Breast epithelium (tissue), 4 donors: Measurements from ENCODE around the gene SELENOH. TPM values are rescaled to one million over a fixed set of nuclear protein-coding genes. Genes with fewer than 3 reads are reported as not detected.

ENCODE experiments used
- DNase-seq, 2 donors: peaks; one replicate each; pipeline ENCODE4 v3.0.0-alpha.2; 2019; ENCODE audit warnings: low spot score in 2 of 2
- H3K27ac ChIP-seq, 2 donors: fragments of 200-600 bp; sonication (generic) in 1 of 2; one replicate each; pipeline ENCODE4 v1.5.1; 2016 to 2019; ENCODE audit warnings: mild to moderate bottlenecking in 1 of 2
- H3K27me3 ChIP-seq, 2 donors: fragments of 200-600 bp; sonication (generic) in 1 of 2; one replicate each; pipeline versions ENCODE4 v1.5.1 to v1.6.0; 2017 to 2019; ENCODE audit warnings: control low read depth in 1 of 2, mild to moderate bottlenecking in 1 of 2
- H3K36me3 ChIP-seq: fragments of 200-600 bp; one replicate; pipeline ENCODE4 v1.5.1; 2019
- H3K4me1 ChIP-seq, 2 donors: fragments of 200-600 bp; sonication (generic); one replicate each; pipeline ENCODE4 v1.5.1; 2016 to 2019; ENCODE audit warnings: control low read depth in 1 of 2
- H3K4me3 ChIP-seq, 3 donors: fragments of 200-600 bp; sonication (generic); 1 replicate in 2 of 3; 2 replicates in 1 of 3; pipeline ENCODE4 v1.5.1; 2016 to 2019; ENCODE audit warnings: mild to moderate bottlenecking in 3 of 3, moderate library complexity in 2 of 3
- H3K9me3 ChIP-seq, 2 donors: fragments of 200-600 bp; sonication (generic) in 1 of 2; one replicate each; pipeline ENCODE4 v1.5.1; 2016 to 2019; ENCODE audit warnings: control low read depth in 1 of 2
- POLR2A ChIP-seq: fragments of 450-650 bp; IDR thresholded peaks from one replicate; pipeline ENCODE4 v1.6.1; 2016; ENCODE audit warnings: antibody characterized with exemption, mild to moderate bottlenecking, moderate library complexity
- POLR2AphosphoS5 ChIP-seq, 3 donors: sonication (generic); formaldehyde crosslinking; IDR thresholded peaks; one replicate each; pipeline ENCODE4 v1.6.1; 2017; ENCODE audit warnings: antibody characterized with exemption in 3 of 3
- intact Hi-C: fragments of 100-400 bp; cut with DNase I; formaldehyde crosslinking; loops from one replicate; pipeline ENCODE4 v1.15.1; 2023; ENCODE audit warnings: low total_unique reads
- total RNA-seq, 3 donors: library from RNA; depleted of rRNA; stranded (reverse); fragments of >200 nt; gene quantifications; one replicate each; pipeline ENCODE4 v1.1.0, GENCODE V29; 2016
- TF ChIP-seq, protein P1 (sequence below), 3 donors: fragments of 450-650 bp; IDR thresholded peaks; one replicate each; pipeline ENCODE4 v1.5.1; 2016 to 2017; ENCODE audit warnings: antibody characterized with exemption in 3 of 3, mild to moderate bottlenecking in 3 of 3, moderate library complexity in 3 of 3

Gene SELENOH
- total RNA-seq, 3 donors from 2014 or later, result 84.3 to 153 (median 153) TPM

DNA sequence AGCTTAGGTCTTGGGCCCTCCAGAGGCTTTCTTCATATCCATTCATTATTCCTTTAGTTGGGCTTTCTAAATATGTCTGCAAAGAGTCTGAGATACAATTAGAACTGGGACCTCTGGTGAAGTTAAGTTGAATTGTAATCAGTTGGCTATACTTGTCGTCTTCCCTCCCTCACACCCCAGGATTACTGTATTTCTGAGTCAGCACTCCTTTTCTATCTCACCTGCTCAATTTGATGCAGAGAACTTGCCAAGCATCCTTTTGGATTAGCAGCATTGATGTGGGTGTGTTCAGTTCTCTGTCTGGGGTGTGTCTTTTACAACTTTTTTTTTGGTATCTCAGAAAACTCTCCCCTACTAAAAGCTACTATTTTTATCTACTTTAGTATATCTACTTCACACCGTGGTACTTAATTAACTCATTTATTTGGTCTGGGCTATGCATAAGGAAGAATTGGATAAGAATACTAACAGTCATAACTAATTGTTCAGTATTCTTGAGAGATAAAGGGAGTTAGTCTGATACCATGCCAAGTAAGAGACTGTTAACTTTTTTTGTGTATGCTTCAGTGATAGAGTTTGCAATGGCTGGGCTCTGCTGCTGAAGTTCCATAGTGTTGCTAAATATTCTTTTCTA lies 35.4 kb downstream of the SELENOH start:
- Histone ChIP-seq H3K4me3 (peak overlapping the region in 1 of 3 donors; percentile 39), H3K9me3 (no peaks in the 10 kb centered on the region), H3K4me1 (peaks cover 16 to 60% of the 10 kb centered on the region in 2 donors), H3K36me3 (no peaks in the 10 kb centered on the region), H3K27ac (peak overlapping the region; percentile 91 to 92), H3K27me3 (no peaks in the 10 kb centered on the region)
- intact Hi-C loops, result no loop called here
- TF ChIP-seq POLR2A, result no peak
- TF ChIP-seq, protein P1, sequence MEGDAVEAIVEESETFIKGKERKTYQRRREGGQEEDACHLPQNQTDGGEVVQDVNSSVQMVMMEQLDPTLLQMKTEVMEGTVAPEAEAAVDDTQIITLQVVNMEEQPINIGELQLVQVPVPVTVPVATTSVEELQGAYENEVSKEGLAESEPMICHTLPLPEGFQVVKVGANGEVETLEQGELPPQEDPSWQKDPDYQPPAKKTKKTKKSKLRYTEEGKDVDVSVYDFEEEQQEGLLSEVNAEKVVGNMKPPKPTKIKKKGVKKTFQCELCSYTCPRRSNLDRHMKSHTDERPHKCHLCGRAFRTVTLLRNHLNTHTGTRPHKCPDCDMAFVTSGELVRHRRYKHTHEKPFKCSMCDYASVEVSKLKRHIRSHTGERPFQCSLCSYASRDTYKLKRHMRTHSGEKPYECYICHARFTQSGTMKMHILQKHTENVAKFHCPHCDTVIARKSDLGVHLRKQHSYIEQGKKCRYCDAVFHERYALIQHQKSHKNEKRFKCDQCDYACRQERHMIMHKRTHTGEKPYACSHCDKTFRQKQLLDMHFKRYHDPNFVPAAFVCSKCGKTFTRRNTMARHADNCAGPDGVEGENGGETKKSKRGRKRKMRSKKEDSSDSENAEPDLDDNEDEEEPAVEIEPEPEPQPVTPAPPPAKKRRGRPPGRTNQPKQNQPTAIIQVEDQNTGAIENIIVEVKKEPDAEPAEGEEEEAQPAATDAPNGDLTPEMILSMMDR (IDR thresholded peaks at IDR 0.05), result no peak
- TF ChIP-seq POLR2AphosphoS5 (IDR thresholded peaks at IDR 0.05), result no peak
- DNase-seq, result no peak

DNA sequence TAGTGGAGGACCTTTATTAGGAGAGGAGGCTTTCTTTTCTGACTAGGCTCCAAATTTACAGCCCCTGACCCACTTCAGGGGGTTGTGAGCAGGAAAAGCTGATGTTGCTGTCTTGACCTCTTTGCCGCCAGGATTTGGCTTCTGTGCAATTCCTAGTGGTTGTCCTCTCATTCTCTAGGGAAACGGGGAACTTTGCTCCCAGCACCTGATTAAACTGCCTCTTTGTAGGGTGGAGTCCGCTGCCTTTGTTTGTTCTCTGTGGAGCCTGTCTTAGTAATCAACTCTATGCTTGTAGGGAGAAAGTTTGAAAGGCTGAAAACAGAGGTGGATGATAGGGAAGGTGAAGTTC lies 36.7 kb downstream of the SELENOH start:
- H3K27ac ChIP-seq, result peak overlapping the region; percentile 91 to 92
- intact Hi-C loops, result no loop called here
- H3K4me1 ChIP-seq, result peaks cover 16 to 63% of the 10 kb centered on the region in 2 donors
- H3K4me3 ChIP-seq, result peak overlapping the region in 2 of 3 donors; percentile 36 to 51
- no peak for TF ChIP-seq POLR2A
- TF ChIP-seq, protein P1 (IDR thresholded peaks at IDR 0.05), result no peak
- TF ChIP-seq POLR2AphosphoS5 (IDR thresholded peaks at IDR 0.05), result no peak
- no peaks in the 10 kb centered on the region for H3K27me3 ChIP-seq
- DNase-seq, result no peak
- no peaks in the 10 kb centered on the region for H3K36me3 ChIP-seq
- H3K9me3 ChIP-seq, result no peaks in the 10 kb centered on the region

DNA sequence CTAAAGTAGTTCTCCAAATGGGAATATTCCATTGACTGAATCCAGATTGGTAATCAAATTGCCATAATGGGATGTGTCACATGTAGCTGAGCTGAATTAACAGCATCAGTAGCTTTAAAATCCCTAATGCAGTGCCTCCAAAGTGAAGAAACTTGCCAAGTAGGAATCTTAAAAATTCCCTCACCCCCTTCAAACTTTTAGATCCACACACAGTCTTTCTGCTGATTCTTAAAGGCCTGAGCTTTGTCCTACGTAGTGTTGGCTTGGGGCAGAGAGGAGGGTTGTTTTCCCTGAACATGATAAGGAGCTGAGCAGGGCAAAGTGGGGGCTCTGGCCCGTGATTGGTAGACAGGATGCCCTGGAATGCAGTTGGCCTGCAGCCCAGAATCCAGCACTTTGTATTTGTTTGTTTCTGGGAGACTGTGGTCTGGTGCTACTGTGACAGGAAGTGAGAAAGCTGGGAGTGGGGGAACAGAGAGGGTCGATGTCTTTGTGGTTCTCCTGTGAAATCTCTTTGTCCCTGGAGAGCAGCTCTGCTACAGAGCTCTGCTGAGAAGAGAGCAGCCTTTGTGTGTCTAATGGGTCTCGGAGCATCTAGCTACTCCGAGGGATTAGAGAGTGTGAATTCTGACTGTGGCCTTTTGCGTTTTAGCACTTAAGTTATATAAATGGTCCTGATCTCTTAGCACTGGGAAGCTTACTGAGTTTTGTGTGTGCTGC lies 37.2 kb downstream of the SELENOH start:
- Histone ChIP-seq H3K36me3 (no peaks in the 10 kb centered on the region), H3K27me3 (no peaks in the 10 kb centered on the region), H3K9me3 (no peaks in the 10 kb centered on the region), H3K27ac (peak overlapping the region; percentile 91 to 92), H3K4me3 (peak overlapping the region in 2 of 3 donors; percentile 36 to 51), H3K4me1 (peaks cover 16 to 65% of the 10 kb centered on the region in 2 donors)
- TF ChIP-seq POLR2AphosphoS5 (IDR thresholded peaks at IDR 0.05) (peak; percentile 35 to 83 (median 54)), POLR2A (no peak)
- TF ChIP-seq, protein P1 (IDR thresholded peaks at IDR 0.05), result no peak
- intact Hi-C loops, result no loop called here
- peak; percentile 89 to 91 for DNase-seq

DNA sequence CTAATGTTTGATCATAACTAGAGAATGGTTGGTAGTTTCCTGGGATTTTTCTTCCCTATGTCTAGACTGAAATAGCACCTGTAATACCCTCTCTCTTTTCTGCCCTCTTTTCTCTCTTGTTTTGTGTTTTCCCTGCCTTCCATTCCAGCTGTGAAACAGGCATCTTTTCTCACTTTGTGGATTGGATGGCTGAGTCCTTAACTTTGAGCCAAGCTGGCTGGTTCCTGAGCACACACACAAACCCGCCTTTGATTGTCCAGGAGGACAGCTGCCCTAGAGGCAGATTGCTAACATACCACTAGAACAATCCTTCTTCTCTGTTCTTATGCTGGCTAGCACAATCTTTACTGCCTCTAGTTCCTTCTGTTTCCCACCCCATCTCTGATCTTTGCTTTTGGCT lies 38.0 kb downstream of the SELENOH start:
- Histone ChIP-seq H3K36me3 (no peaks in the 10 kb centered on the region), H3K27ac (peak overlapping the region; percentile 91 to 92), H3K27me3 (no peaks in the 10 kb centered on the region), H3K4me3 (peak overlapping the region in 2 of 3 donors; percentile 36 to 51), H3K9me3 (no peaks in the 10 kb centered on the region), H3K4me1 (peaks cover 16 to 65% of the 10 kb centered on the region in 2 donors)
- DNase-seq, result peak in 1 of 2 donors; percentile 87
- intact Hi-C loops, result no loop called here
- TF ChIP-seq, protein P1 (IDR thresholded peaks at IDR 0.05), result peak in 1 of 3 donors; percentile 32
- TF ChIP-seq POLR2AphosphoS5 (IDR thresholded peaks at IDR 0.05), result peak in 2 of 3 donors; percentile 62 to 77
- no peak for TF ChIP-seq POLR2A

DNA sequence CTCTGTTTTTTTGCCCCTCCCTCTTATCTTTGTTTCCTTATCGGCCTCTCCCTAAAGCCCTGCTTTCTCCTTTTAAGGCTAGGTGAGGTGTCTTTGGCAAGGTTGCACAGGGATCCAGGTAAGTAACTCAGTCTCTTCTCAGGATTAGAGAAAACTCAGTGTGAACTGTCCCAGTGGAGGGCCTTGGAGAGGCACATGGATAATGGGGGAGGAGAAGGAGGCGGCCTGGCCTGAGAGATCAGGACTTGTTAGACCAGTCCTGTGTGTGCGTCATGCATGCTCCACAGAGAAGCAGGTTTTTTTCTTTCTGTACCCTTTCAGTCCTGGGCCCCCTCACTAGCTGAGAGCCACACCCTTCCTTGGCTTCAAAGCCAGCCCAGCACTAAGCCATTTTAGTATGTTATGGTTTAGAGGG lies 40.2 kb downstream of the SELENOH start:
- peak overlapping the region; percentile 91 to 92 for H3K27ac ChIP-seq
- no peaks in the 10 kb centered on the region for H3K36me3 ChIP-seq
- H3K9me3 ChIP-seq, result no peaks in the 10 kb centered on the region
- H3K4me1 ChIP-seq, result peaks cover 16 to 58% of the 10 kb centered on the region in 2 donors
- no peaks in the 10 kb centered on the region for H3K27me3 ChIP-seq
- TF ChIP-seq POLR2A, result no peak
- TF ChIP-seq, protein P1 (IDR thresholded peaks at IDR 0.05), result no peak
- TF ChIP-seq POLR2AphosphoS5 (IDR thresholded peaks at IDR 0.05), result peak in 1 of 3 donors; percentile 57
- no peak overlapping the region for H3K4me3 ChIP-seq
- intact Hi-C loops, result no loop called here
- peak; percentile 82 to 83 for DNase-seq
